ENCODE measurements around the gene FOXC1. TPM values are rescaled to one million over a fixed set of nuclear protein-coding genes. Genes with fewer than 3 reads are reported as not detected.

The FOXC1 gene
- polyA plus RNA-seq, 2 of the 4 experiments (the other 2 are of a cell fraction): 3.4 to 4.7 TPM

DNA sequence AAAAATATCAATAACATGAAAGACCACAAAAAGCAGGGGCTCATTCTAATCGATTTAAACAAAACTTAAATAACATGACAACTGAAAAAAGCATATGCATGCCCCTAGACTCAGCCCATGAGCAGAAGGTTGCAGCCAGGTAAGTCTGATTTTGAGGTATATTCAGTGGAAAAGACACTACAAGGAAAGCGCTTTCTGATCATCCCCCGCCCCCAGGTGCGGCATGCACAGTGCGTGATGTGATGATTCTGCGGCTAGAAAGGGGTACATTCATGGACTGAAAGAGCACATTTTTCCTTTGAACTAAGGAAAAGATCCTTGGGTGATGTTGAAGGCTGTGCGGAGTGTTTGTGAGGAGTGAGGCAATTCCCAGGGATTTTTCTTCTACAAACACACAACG lies 16.9 kb upstream of the FOXC1 start:
- H3K4me2 ChIP-seq: no peak overlapping the region
- CTCF ChIA-PET: interaction anchor here (0.9 kb wide), 1 partner anchor 617 kb away, joined by 3 read pairs; no protein-coding TSS in a partner anchor

GRCh38 chr6:1593286-1593957 lies 16.3 kb upstream of the FOXC1 start:
- FAIRE-seq: no peak
- no peak for DNase-seq (ENCODE audit: low read depth in 1 of 2, low spot score in 1 of 2)
- no peak overlapping the region for H3K4me2 ChIP-seq
- peaks cover 18% of the 10 kb centered on the region for H3K4me1 ChIP-seq
- H3K4me3 ChIP-seq: no peak overlapping the region
- no peaks in the 10 kb centered on the region for H3K9me3 ChIP-seq
- WGBS (ENCODE audit: missing lambda C conversion rate): 56% methylated on average over 18 of the region's 20 CpGs
- CTCF ChIA-PET: interaction anchor here (0.5 to 1.3 kb wide), 5 partner anchors 702 to 1409 kb away, joined by 3 to 4 read pairs (median 3); no protein-coding TSS in a partner anchor
- no peak overlapping the region for H3K27ac ChIP-seq
- POLR2A ChIA-PET: no interaction called here
- no peak for ATAC-seq
- no peak for TF ChIP-seq NR3C1 (IDR thresholded peaks at IDR 0.05)
- TF ChIP-seq FOXS1 (CRISPR knock-in tag; IDR thresholded peaks at IDR 0.05): no peak
- no peak for TF ChIP-seq ATOH8 (CRISPR knock-in tag; IDR thresholded peaks at IDR 0.05; ENCODE audit: low read depth)
- TF ChIP-seq, protein P1, sequence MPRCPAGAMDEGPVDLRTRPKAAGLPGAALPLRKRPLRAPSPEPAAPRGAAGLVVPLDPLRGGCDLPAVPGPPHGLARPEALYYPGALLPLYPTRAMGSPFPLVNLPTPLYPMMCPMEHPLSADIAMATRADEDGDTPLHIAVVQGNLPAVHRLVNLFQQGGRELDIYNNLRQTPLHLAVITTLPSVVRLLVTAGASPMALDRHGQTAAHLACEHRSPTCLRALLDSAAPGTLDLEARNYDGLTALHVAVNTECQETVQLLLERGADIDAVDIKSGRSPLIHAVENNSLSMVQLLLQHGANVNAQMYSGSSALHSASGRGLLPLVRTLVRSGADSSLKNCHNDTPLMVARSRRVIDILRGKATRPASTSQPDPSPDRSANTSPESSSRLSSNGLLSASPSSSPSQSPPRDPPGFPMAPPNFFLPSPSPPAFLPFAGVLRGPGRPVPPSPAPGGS (IDR thresholded peaks at IDR 0.05): no peak
- TF ChIP-seq CBX2 (IDR thresholded peaks at IDR 0.05; ENCODE audit: borderline replicate concordance, low read depth): no peak
- no peak for TF ChIP-seq NFE2L2 (conservative IDR thresholded peaks at IDR 0.05; ENCODE audit: low read length)
- no peak for TF ChIP-seq ZNF302 (CRISPR knock-in tag; IDR thresholded peaks at IDR 0.05)
- no peak for TF ChIP-seq HEYL (CRISPR knock-in tag; IDR thresholded peaks at IDR 0.05)
- no peak for TF ChIP-seq MAZ (IDR thresholded peaks at IDR 0.05; ENCODE audit: borderline replicate concordance, low read depth, low read length)
- TF ChIP-seq USF2 (IDR thresholded peaks at IDR 0.05): no peak
- no peak for TF ChIP-seq PHF8 (IDR thresholded peaks at IDR 0.05; ENCODE audit: borderline replicate concordance, low read depth)
- TF ChIP-seq TP53 (CRISPR knock-in tag; IDR thresholded peaks at IDR 0.05): no peak
- no peak for TF ChIP-seq TFCP2L1 (CRISPR knock-in tag; IDR thresholded peaks at IDR 0.05)
- TF ChIP-seq HOXB13 (CRISPR knock-in tag; IDR thresholded peaks at IDR 0.05; ENCODE audit: low read depth): no peak
- no peak for TF ChIP-seq SREBF2 (IDR thresholded peaks at IDR 0.05)
- no peak for TF ChIP-seq RNF2 (IDR thresholded peaks at IDR 0.05; ENCODE audit: borderline replicate concordance, low read depth)
- TF ChIP-seq HOXA7 (CRISPR knock-in tag; IDR thresholded peaks at IDR 0.05): no peak

More for the DNA sequence above, 16.9 kb upstream of the FOXC1 start:
- WGBS (ENCODE audit: missing lambda C conversion rate): 72% methylated on average over 8 of the region's 8 CpGs
- TF ChIP-seq, protein P2, sequence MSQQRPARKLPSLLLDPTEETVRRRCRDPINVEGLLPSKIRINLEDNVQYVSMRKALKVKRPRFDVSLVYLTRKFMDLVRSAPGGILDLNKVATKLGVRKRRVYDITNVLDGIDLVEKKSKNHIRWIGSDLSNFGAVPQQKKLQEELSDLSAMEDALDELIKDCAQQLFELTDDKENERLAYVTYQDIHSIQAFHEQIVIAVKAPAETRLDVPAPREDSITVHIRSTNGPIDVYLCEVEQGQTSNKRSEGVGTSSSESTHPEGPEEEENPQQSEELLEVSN (IDR thresholded peaks at IDR 0.05; ENCODE audit: borderline replicate concordance, low read depth): no peak
- no peak overlapping the region for H3K27ac ChIP-seq
- ATAC-seq (no peak), DNase-seq (ENCODE audit: low read depth in 1 of 2, low spot score in 1 of 2) (no peak), FAIRE-seq (no peak)
- POLR2A ChIA-PET: no interaction called here
- H3K4me3 ChIP-seq: no peak overlapping the region
- H3K4me1 ChIP-seq: peaks cover 15% of the 10 kb centered on the region
- no peaks in the 10 kb centered on the region for H3K9me3 ChIP-seq

DNA sequence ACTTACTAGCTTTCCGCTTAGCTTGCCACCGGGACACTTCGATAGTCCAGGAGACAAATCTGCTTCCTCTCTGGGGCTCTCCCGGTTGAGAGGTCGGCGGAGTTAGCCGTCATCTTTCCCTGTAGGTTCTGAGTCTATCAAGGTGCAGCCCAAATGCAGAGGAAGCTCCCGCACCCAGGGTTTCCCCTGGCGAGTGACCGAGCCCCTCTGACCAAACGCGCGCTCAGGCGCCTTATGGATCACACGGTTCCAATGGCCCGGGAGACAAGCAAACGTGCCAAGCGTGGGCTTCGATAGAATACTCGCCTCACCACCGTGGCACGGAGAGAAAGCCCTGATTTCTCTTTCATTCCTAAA lies 15.8 kb upstream of the FOXC1 start:
- Histone ChIP-seq H3K4me3 (no peak overlapping the region), H3K4me2 (no peak overlapping the region), H3K27ac (no peak overlapping the region), H3K4me1 (peaks cover 18% of the 10 kb centered on the region), H3K9me3 (no peaks in the 10 kb centered on the region)
- ChIA-PET POLR2A (no interaction called here), CTCF (interaction anchor here (0.5 to 4.8 kb wide), 7 partner anchors 39 to 1408 kb away, joined by 3 to 32 read pairs (median 3); partner anchors contain the start of gene MYLK4)
- no peak for FAIRE-seq
- ATAC-seq: no peak
- DNase-seq (ENCODE audit: low read depth in 1 of 2, low spot score in 1 of 2): no peak
- 70% methylated on average over 22 of the region's 22 CpGs for WGBS (ENCODE audit: missing lambda C conversion rate)
- TF ChIP-seq BHLHE40 (IDR thresholded peaks at IDR 0.05; ENCODE audit: low read depth, low read length): no peak
- TF ChIP-seq RARB (CRISPR knock-in tag; IDR thresholded peaks at IDR 0.05): no peak
- TF ChIP-seq, protein P2 (IDR thresholded peaks at IDR 0.05; ENCODE audit: borderline replicate concordance, low read depth): no peak
- no peak for TF ChIP-seq CHD4 (IDR thresholded peaks at IDR 0.05; ENCODE audit: borderline replicate concordance)
- no peak for TF ChIP-seq NR3C1 (IDR thresholded peaks at IDR 0.05)
- TF ChIP-seq ZFP36 (IDR thresholded peaks at IDR 0.05; ENCODE audit: borderline replicate concordance, partially characterized antibody): no peak
- no peak for TF ChIP-seq CTCF (IDR thresholded peaks at IDR 0.05)
- no peak for TF ChIP-seq FOSB (CRISPR knock-in tag; IDR thresholded peaks at IDR 0.05)
- TF ChIP-seq CEBPB (IDR thresholded peaks at IDR 0.05): no peak
- TF ChIP-seq CHD2 (IDR thresholded peaks at IDR 0.05; ENCODE audit: low read length, partially characterized antibody): no peak
- no peak for TF ChIP-seq ATOH8 (CRISPR knock-in tag; IDR thresholded peaks at IDR 0.05; ENCODE audit: low read depth)
- no peak for TF ChIP-seq CBX8 (IDR thresholded peaks at IDR 0.05)
